Common myeloid progenitor, CD34-positive (primary cell): Measurements from ENCODE around the gene LPIN2.

ENCODE experiments used
- CTCF ChIA-PET: fragments of 350-600 bp; sonication (Branson Sonifier 250); formaldehyde crosslinking; loops from one replicate; lab custom pipeline; 2021; ENCODE audit warnings: antibody characterized with exemption; lab: Charles Lee
- POLR2A ChIA-PET: fragments of 350-600 bp; sonication (Branson Sonifier 250); formaldehyde crosslinking; loops from one replicate; lab custom pipeline; 2021; ENCODE audit warnings: antibody characterized with exemption; lab: Charles Lee
- DNase-seq, 3 donors: peaks; one replicate each; pipeline versions ENCODE4 v3.0.0 to v3.0.0-alpha.2; 2013
- H3K27ac ChIP-seq, 2 experiments: 1 replicate in 1 of 2; 2 replicates in 1 of 2; pipeline ENCODE4 v1.7.0; 2013; ENCODE audit warnings: inconsistent platforms in 2 of 2, low read length in 2 of 2, mild to moderate bottlenecking in 2 of 2, low read depth in 1 of 2, moderate library complexity in 1 of 2; ENCODE audit not compliant: severe bottlenecking in 2 of 2, insufficient read depth in 1 of 2, poor library complexity in 1 of 2
- H3K27me3 ChIP-seq, 5 experiments: replicated peaks in 2 of 5; 1 replicate in 3 of 5; 2 replicates in 2 of 5; pipeline versions ENCODE4 v1.6.1 to v1.7.0; 2013; ENCODE audit warnings: low read length in 4 of 5, mild to moderate bottlenecking in 2 of 5, moderate library complexity in 2 of 5, inconsistent platforms in 1 of 5; ENCODE audit not compliant: insufficient read depth in 5 of 5, control insufficient read depth in 4 of 5
- H3K36me3 ChIP-seq, 4 experiments: 1 replicate in 2 of 4; 2 replicates in 2 of 4; pipeline versions ENCODE4 v1.6.1 to v1.7.0; 2013; ENCODE audit warnings: low read length in 3 of 4, control low read depth in 1 of 4, mild to moderate bottlenecking in 1 of 4; ENCODE audit not compliant: control insufficient read depth in 4 of 4, insufficient read depth in 4 of 4
- H3K4me1 ChIP-seq, 4 experiments: 1 replicate in 3 of 4; 2 replicates in 1 of 4; pipeline versions ENCODE4 v1.6.1 to v1.7.1; 2013; ENCODE audit warnings: low read length in 3 of 4, mild to moderate bottlenecking in 3 of 4, control low read depth in 1 of 4, inconsistent platforms in 1 of 4, moderate library complexity in 1 of 4; ENCODE audit not compliant: control insufficient read depth in 4 of 4, insufficient read depth in 4 of 4; ENCODE audit errors: control extremely low read depth in 1 of 4
- H3K4me3 ChIP-seq, 7 experiments: 1 replicate in 4 of 7; 2 replicates in 3 of 7; pipeline versions ENCODE4 v1.5.1 to v1.7.0; 2013; ENCODE audit warnings: mild to moderate bottlenecking in 7 of 7, low read length in 6 of 7, moderate library complexity in 6 of 7, inconsistent platforms in 2 of 7, low read depth in 2 of 7, control low read depth in 1 of 7; ENCODE audit not compliant: insufficient read depth in 4 of 7, control insufficient read depth in 1 of 7; ENCODE audit errors: extremely low read depth in 1 of 7
- H3K9me3 ChIP-seq, 5 experiments: 1 replicate in 4 of 5; 2 replicates in 1 of 5; pipeline versions ENCODE4 v1.6.1 to v1.7.1; 2013; ENCODE audit warnings: low read length in 4 of 5, mild to moderate bottlenecking in 2 of 5, inconsistent platforms in 1 of 5, low read depth in 1 of 5, moderate library complexity in 1 of 5; ENCODE audit not compliant: control insufficient read depth in 4 of 5, insufficient read depth in 2 of 5; ENCODE audit errors: control extremely low read depth in 1 of 5
- WGBS: methylation state at CpG from one replicate; pipeline ENCODE4 v1.1.5; 2013; ENCODE audit not compliant: insufficient coverage; 5-methylcytosine and 5-hydroxymethylcytosine counted together

The LPIN2 gene

DNA sequence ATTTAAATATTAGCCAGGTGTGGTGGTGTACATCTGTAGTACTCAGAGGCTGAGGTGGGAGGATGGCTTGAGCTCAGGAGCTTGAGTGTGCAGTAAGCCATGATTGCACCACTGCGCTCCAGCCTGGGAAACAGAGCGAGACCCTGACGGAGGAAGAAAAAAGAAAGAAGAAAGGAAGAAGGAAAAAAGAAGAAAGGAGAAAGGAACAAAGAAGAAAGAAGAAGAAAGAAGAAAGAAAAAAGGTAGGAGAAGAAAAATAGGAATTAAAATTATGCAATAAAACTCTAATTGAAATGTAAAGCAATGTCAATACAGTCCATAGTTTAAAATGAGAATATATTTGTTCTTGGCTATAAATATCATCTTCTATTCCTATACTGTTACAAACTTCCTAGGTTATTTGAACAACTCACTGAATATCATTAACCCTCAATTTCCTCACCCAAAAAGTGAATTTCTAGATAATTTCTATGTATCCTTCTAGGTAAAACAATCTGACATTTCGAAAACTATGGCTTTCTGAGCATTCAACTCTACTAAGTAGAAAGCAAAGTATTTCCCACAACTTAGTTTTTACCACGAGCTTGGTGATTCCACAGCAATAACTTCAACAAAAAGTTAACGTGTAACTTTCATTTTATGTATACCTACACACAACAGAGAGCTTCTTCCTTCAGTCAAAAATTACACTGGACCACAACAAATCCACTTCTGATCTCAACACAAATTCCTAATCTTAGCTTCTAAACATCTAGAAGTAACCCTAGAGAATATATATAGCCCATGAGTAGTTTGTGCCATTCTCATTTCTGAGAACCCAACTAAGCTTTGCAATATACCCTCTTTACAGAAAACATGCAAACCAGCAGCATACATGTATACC is 19.7 kb downstream of the LPIN2 start:
- 91% methylated on average over 6 of the region's 6 CpGs for WGBS

DNA sequence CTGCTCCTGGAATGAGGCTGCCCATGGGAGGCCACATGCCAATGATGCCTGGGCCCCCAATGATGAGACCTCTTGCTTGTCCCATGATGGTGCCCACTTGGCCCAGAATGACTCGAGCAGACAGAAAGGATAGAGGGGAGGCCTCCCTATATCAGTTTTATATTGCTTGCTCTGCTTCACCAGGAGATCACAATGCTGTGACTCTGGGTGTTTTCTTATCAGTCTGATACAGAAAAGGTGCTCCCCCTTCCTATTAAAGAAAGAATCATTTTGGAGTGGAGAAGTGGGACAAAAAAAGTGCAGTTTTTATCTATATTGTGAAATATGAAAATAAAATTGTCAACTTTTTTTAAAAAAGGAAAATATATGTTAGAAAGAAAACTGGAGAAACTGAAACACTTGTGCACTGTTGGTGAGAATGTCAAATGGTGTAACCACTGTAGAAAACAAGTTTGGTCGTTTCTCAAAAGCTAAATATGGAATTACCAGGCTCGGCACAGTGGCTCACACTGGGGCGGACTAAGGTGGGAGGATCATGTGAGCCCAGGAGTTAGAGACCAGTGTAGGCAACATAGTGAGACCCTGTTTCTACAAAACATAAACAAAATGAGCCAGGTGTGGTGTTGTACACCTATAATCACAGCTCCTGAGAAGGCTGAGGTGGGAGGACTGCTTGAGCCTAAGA is 21.8 kb downstream of the LPIN2 start:
- Histone ChIP-seq H3K27ac (no peak overlapping the region), H3K36me3 (peaks cover 0 to 7% (median 0%) of the 10 kb centered on the region in 4 experiments), H3K9me3 (peaks cover 0 to 3% (median 0%) of the 10 kb centered on the region in 5 experiments), H3K4me1 (peaks cover 5 to 22% (median 10%) of the 10 kb centered on the region in 4 experiments), H3K4me3 (no peak overlapping the region), H3K27me3 (no peaks in the 10 kb centered on the region)
- DNase-seq, result no peak
- POLR2A ChIA-PET, result no interaction called here
- 97% methylated on average over 3 of the region's 4 CpGs for WGBS
- CTCF ChIA-PET, result interaction anchor here (1.0 kb wide), 1 partner anchor 43 kb away, joined by 4 read pairs; no protein-coding TSS in a partner anchor

More for the DNA sequence above, 19.7 kb downstream of the LPIN2 start:
- H3K27me3 ChIP-seq, result no peaks in the 10 kb centered on the region
- no peak for DNase-seq
- H3K27ac ChIP-seq, result peak overlapping the region; percentile 33 to 73
- peaks cover 0 to 3% (median 0%) of the 10 kb centered on the region in 5 experiments for H3K9me3 ChIP-seq
- H3K36me3 ChIP-seq, result peaks cover 0 to 7% (median 2%) of the 10 kb centered on the region in 4 experiments
- ChIA-PET CTCF (interaction anchor here (0.6 to 6.8 kb wide), 36 partner anchors 8 to 262 kb away, joined by 3 to 129 read pairs (median 6); partner anchors contain the start of gene MYL12A), POLR2A (interaction anchor here (0.6 to 2.0 kb wide), 3 partner anchors 8 to 254 kb away, joined by 3 to 14 read pairs (median 5); partner anchors contain the start of gene MYL12A)
- H3K4me1 ChIP-seq, result peaks cover 5 to 28% (median 15%) of the 10 kb centered on the region in 4 experiments
- H3K4me3 ChIP-seq, result no peak overlapping the region

DNA sequence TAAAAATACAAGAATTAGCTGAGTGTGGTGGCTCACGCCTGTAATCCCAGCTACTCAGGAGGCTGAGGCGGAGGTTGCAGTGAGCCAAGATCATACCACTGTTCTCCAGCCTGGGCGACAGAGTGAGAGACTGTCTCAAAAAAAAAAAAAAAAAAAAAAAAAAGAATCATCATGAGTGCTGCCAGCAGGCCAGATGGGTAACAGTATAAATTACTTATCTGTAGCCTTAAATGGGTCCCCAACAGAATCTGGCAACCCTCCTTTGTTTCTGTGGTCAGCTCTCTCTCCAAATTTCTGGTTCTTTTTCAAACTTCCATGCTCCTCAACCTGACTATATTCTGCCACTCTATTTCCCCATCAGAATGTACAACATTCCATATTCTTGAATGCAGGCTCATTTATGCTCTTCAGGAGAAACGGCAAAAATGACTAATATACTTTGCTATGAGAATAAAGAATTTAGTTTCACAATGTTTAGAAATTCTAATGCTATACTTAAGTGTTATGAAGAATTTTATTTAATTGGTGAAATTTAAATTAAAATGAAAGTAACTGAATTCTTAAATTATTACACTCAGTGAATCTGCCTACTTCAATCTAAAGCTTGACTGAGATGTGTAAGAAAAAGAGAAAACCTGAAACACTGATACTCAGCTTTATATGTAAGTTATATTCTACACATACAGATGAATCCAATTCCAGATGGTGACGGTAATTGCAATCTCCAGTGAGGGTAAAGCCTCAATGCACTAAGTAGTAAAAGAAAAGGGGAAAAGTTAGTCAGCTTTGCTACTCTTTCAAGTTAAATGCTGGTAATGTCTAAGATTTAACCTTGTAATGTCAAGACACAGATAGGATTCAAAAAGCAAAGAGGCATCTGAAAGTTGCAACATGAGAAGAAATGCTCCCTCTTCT is 24.8 kb downstream of the LPIN2 start:
- Histone ChIP-seq H3K36me3 (peaks cover 0 to 7% (median 3%) of the 10 kb centered on the region in 4 experiments), H3K9me3 (peaks cover 0 to 3% (median 0%) of the 10 kb centered on the region in 5 experiments), H3K4me1 (peaks cover 7 to 23% (median 17%) of the 10 kb centered on the region in 4 experiments), H3K4me3 (no peak overlapping the region), H3K27ac (no peak overlapping the region), H3K27me3 (no peaks in the 10 kb centered on the region)
- no peak for DNase-seq
- ChIA-PET CTCF (interaction anchor here (0.8 to 5.1 kb wide), 15 partner anchors 8 to 257 kb away, joined by 3 to 46 read pairs (median 3); no protein-coding TSS in a partner anchor), POLR2A (no interaction called here)
- WGBS, result 100% methylated on average over 2 of the region's 5 CpGs

DNA sequence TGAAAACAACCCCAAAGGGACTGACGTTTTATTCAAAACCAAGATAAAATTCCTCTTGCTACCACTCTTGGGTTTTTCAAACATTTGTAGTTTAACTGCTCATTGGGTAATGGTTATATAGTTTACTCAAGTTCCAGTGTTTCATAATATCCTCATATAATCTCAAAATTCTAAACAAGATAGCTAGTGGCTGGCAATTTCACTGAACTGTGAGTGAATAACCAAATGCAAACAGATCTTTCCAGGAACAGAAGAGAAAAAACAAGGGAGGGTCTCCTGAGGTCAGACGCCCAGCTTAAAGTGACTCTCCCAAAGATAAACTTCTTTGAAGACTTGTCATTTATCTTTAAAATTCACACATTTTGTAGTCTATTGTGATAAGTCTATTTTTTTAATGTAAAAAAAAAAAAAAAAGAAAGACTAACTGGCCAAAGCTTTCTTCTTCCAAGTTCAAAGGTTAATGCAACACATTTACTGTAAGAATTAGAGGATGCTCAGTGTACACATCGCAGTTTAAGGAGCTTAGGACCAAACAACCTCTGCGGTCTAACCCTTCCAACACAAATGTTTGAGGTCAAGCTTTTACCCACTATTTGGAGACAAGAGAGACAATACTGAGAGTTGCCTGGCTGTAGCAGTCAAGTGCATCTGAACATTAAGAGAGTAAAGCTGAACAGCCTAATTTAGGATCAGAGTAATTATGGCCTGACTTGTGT is 26.6 kb downstream of the LPIN2 start:
- H3K9me3 ChIP-seq, result peaks cover 0 to 3% (median 0%) of the 10 kb centered on the region in 5 experiments
- ChIA-PET CTCF (interaction anchor here (0.6 to 5.1 kb wide), 21 partner anchors 8 to 261 kb away, joined by 3 to 46 read pairs (median 4); no protein-coding TSS in a partner anchor), POLR2A (interaction anchor here (0.6 kb wide), 1 partner anchor 35 kb away, joined by 3 read pairs; no protein-coding TSS in a partner anchor)
- H3K27ac ChIP-seq, result no peak overlapping the region
- no peak overlapping the region for H3K4me3 ChIP-seq
- no peak for DNase-seq
- 100% methylated on average over 1 of the region's 4 CpGs for WGBS
- peaks cover 21 to 37% (median 32%) of the 10 kb centered on the region in 4 experiments for H3K4me1 ChIP-seq
- no peaks in the 10 kb centered on the region for H3K27me3 ChIP-seq
- H3K36me3 ChIP-seq, result peaks cover 0 to 5% (median 2%) of the 10 kb centered on the region in 4 experiments

DNA sequence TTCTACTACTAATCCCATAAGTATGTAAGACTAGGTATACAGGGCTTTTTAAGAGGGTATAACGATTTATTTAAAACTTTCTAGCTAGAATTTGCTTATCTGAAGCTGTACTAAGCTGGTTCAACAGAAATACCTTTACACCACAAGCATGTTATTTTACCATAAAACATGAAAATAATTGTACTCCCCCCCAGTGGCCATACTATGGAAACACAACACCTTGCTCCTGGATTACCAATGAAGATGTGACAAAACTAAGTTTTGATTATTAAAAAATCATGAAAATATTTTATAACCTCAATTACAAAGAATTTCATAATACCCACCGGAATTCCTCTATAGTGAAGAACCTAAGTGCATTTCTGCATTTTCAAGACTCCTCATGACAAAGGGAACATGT is 27.3 kb downstream of the LPIN2 start:
- Histone ChIP-seq H3K36me3 (peaks cover 0 to 5% (median 1%) of the 10 kb centered on the region in 4 experiments), H3K4me3 (no peak overlapping the region), H3K27me3 (no peaks in the 10 kb centered on the region), H3K9me3 (peaks cover 0 to 3% (median 0%) of the 10 kb centered on the region in 5 experiments), H3K4me1 (peaks cover 28 to 44% (median 38%) of the 10 kb centered on the region in 4 experiments), H3K27ac (no peak overlapping the region)
- ChIA-PET POLR2A (interaction anchor here (0.6 kb wide), 2 partner anchors 8 to 41 kb away, joined by 3 read pairs; no protein-coding TSS in a partner anchor), CTCF (interaction anchor here (0.7 to 5.1 kb wide), 26 partner anchors 9 to 261 kb away, joined by 3 to 46 read pairs (median 5); no protein-coding TSS in a partner anchor)
- no CpG with 5 or more reads among the region's 2 CpGs for WGBS
- peak; percentile 46 to 65 (median 62) for DNase-seq
